HG03060 (cell line): ENCODE measurements around the gene CEP83.
"Not testable (repeated sequence)": the region's sequence is repeated elsewhere in the genome, so short reads cannot be mapped to it uniquely, and the experiment has no call there.

Experiments
- ATAC-seq: cut with Tn5 transposase; IDR thresholded peaks from one replicate; pipeline ENCODE4 v1.9.1; 2021; ENCODE audit warnings: low read depth, moderate number of reproducible peaks; ENCODE audit not compliant: unreplicated experiment

CEP83 gene

DNA sequence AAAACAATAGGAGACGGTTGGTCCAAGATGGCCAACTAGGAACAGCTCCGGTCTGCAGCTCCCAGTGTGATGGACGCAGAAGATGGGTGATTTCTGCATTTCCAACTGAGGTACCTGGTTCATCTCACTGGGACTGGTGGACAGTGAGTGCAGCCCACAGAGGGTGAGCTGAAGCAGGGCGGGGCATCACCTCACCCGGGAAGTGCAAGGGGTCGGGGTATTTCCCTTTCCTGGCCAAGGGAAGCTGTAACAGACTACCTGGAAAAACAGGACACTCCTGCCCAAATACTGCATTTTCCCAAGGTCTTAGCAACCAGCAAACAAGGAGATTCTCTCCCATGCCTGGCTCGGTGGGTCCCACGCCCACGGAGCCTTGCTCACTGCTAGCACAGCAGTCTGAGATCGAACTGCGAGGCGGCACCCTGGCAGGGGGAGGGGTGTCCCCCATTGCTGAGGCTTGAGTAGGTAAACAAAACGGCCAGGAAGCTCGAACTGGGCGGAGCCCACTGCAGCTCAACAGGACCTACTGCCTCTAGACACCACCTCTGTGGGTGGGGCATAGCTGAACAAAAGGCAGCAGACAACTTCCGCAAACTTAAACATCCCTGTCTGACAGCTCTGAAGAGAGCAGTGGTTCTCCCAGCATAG, 70.1 kb downstream of the CEP83 start:
- not testable (repeated sequence) for ATAC-seq

DNA sequence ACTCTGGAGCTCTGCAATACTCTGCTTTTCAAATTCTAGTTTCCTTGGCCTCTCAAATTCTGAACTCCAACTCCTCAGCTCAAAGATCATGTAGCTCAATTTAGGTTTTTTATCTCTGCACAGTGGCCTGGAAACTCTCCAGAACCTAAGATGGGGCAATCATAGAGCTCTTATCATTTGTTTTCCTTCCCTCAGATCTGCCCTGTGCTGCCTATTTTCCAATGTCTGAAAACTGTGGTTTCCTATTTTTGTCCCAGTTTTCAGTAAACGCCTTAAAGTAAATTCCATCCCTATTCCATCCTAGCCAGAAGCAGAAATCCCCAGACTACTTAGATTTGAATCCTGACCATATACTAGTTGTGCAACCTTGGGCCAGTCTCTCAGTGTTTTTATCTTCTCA, 73.2 kb downstream of the CEP83 start:
- ATAC-seq, result no peak

DNA sequence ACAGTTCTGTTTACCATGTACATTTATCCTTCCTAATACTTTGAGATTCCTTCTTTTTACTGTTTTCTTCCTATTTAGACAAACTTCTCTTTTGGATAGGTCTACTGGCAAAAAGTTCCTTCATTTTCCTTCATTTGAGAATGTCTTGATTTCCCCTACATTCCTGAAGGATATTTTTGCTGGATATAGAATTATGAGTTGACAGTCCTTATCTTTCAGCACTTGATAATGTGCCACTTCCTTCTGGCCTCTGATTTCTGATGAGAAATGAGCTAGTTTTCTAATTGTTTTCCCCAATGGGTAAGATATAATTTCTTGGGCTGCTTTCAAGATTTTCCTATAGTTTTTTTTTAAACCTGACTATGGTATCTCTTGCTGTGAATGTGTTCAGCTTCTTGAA, 75.6 kb downstream of the CEP83 start:
- ATAC-seq, result no peak

DNA sequence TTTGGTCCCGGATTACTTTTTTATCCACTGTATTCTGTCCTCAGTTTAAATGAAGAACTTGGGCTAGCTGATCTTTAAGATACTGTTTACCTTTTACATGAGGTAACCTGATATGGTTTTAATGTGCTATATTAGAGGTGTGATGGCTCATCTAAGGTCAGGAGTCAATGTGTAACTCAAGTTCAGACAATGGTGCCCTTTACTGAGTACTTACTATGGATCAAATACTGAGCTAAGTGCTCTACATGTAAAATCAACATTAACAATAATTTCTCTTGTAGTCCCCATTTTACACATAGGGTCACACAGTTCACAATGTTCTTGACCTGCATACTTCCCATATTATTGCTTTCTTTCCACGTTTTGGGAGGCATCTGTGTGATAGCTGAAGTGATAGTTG, 79.2 kb downstream of the CEP83 start:
- ATAC-seq, result no peak

DNA sequence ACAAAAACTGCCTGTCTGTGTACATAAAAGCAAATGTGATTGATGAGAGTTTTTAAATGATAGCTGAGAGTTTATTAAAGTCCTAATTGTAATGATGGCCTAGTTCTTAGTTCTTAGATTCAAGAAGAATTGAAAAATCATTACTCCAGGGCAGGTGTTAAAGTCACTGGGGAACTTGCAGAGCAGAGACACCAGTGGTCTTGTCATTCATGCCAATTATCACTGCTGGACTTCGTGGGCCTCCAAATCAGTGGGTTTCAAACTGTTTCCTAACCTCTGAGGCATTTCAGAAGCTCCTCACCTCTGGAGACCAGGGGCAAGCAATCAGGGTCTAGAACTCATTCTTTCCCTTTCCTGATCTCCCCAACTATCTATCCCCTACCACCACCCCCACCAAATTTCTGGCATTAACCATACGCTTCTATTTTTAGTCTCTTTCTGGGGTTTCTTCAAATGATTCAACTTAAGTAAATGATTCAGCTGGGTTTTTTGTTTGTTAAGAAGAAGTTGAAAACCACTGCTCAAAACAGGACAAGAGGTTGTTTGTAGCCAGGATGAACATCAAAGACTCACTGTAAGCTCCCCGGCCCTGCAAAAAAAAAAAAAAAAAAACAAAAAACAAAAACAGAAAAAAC, 80.1 kb downstream of the CEP83 start:
- no peak for ATAC-seq

DNA sequence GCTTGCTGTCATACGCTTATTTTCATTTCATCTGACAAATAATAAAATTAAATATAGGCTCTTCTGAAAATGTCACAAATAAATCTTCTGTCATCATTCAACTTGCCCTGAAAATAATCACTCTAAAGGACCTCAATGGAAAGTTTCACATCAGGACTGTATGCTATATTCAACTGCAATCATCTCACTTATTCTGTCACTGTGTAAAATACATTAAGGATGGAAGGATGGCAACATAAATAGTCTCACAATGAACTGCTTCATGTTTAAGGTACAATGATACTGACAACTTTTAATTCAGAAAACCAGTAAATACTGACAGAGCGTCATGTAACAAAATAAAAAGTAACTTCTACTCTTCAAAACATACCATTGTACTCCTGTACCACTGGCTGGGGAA, 82.1 kb downstream of the CEP83 start:
- no peak for ATAC-seq

DNA sequence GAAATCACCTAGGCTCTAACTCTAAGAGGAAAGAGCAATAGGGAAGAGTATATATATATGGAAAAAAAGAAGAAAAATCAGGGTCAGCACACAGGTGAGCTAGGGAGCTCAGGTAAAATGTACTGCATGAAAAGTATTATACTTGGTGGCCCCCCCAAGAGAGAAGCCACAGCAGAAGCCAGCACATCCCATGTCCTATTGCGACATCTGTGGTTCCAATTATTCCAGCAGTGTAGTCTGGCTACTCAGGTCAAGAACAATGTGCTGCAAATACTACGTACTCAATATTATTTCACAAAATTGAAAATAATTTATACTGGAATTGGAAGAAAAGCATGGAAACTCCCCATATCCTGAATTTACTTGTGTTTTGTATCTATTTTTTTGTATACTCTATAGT, 85.5 kb downstream of the CEP83 start:
- ATAC-seq, result no peak

DNA sequence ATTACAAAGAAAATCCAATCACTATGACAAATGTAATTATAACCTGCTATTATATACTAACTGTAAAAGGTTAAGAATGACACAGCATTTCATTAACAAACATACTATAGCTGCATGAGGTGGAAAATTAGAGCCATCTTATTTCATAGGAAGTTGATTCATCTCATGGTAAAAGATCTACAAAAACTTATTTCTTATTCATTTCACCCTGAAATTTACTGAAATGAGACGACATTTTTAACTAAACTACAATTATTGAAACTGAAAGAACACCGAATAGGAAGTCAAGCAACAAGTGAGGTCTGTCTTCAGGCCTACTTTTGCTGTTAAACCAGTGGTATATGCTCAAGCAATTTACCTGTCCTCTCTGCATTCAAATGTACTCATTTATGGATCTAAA, 87.2 kb downstream of the CEP83 start:
- no peak for ATAC-seq

DNA sequence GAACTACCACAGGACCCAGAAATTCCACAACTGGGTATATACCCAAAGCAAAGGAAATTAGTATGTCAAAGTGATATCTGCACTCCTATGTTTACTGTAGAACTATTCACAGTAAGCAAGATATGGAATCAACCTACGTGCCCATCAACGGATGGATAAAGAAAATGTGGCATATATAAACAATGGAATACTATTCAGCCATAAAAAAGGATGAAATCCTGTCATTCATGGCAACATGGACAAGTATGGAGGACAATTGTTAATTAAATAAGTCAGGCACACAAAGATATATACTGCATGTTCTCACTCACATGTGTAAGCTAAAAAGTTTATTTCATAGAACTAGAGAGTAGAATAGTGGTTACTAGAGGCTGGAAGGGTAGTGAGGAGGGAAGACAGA, 97.0 kb downstream of the CEP83 start:
- ATAC-seq, result no peak

DNA sequence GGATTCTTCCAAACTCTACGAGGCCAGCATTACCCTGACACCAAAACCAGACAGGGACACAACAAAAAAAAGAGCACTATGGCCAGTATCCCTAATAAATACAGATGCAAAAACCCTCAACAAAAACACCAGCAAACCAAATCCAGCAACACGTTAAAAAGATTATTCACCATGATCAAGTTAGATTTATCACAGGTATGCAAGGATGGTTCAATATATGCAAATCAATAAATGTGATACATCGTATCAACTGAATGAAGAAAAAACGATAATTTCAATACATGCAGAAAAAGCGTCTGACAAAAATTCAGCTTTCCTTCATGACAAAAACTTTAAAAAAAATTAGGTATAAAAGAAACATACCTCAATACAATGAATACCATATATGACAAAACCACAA, 99.9 kb downstream of the CEP83 start:
- no peak for ATAC-seq

DNA sequence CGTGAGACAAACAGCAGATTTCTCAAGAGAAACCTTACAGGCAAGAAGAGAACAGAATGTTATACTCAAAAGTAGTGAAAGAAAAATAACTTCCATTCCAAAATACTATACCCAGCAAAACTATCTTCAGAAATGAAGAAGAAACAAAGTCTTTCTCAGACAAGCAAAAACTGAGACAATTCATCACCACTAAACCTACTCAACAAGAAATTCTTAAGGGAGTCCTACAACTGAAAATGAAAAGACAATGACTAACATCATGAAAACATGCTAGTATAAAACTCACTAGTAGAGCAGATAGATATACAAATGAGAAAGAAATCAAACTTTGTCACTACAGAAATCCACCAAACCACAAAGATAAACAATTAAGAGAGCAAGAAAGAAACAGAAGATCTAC, 106.5 kb downstream of the CEP83 start:
- ATAC-seq, result no peak

DNA sequence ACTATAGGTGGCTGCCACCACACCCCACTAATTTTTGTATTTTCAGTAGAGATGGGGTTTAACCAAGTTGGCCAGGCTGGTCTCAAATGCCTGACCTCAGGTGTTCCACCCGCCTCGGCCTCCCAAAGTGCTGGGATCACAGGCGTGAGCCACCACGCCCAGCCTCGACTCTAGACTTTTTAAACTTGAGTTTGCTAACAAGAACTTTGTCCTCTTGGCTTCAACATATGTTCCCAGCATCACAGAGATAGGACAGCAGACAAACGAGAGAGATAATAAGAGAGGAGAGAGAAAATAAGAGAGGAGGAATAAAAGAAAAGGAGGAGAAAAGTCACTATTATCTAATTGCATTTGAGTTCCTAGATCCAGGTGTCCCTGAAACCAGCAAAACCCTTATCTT, 119.1 kb downstream of the CEP83 start:
- ATAC-seq, result no peak

DNA sequence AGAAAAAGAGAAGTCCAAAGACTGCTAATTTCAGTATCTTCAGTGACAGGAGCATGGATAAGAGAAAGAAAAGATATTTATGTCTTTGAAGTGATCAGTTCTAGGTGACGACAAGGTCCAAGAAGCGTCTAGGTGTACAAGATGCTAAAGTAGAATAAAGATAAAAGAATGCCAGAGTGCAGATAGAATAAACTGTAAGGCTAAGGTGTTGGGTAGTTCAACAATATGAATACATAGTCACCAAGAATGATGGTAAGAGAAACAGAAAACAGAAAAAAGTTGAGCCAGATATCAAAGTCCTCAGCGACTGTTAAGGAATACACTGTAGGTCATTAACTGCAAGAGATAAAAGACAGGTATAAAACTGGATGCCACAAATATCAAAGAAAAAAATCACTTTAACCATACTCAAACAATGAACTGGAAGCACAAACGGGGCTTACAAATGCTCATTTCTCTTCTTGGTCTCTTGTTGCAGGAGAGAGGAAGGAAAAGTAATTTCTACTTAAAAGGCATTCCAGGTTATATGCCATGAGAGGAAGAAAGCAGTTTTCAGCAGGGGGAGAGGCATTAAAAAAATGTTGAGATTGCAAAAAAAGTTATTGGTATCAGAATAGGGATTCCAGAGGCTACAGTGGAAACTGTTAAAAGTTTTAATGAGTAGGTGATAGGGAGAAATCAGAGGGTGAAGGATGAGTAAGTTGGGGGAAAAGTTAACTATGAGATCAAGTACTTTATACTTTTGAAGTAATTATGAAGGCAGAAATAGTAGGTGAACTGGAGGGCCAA, 121.5 kb downstream of the CEP83 start:
- no peak for ATAC-seq

DNA sequence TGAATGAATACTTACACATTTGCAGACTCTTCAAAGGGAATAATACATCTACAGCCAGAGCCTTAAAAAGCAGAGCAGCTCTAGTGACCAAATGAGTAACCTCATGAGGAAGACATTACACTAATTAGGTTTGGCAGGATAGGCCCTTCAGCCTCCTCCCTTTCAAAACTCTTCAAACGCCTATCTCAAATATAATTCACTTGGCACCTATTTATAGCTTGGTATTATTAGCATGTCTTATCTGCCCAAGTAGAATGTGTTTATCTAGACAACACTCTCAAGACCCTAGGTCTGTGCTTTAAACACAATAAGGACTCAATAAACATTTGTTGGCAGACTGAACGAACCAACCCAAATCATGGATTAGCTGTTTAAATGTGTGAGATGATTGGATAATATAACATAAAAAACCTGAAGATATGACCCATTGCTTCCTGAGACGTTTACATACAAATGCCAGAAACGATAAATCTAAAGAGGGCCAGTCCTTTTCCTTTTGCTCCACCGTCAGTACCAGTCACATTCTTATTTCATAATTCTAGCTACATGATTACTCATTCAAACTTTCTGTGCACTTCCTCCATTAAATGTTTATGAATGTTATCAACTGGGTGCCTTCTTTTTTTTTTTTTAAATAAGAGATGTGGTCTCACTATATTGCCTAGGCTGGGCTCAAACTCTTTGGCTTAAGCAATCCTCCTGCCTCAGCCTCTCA, 123.3 kb downstream of the CEP83 start:
- no peak for ATAC-seq

DNA sequence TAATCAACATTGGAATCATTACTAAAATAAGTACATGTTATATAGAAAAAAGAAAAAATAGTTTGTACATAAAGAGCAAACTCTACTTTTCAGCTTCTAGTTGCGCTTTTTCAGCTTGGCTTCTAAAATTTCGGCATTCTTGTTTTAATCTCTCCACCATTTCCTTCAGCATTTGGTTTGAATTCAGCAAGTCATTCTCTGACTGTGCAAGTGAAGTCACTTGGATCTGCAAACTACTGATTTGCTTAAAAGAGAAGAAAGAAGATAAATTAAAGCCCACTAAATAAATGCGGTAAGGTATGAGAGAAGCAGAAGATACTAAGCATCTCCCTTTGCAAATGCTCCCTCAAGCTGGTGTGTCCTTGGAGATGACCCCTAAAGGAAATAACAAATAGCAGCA, 126.3 kb downstream of the CEP83 start:
- no peak for ATAC-seq

DNA sequence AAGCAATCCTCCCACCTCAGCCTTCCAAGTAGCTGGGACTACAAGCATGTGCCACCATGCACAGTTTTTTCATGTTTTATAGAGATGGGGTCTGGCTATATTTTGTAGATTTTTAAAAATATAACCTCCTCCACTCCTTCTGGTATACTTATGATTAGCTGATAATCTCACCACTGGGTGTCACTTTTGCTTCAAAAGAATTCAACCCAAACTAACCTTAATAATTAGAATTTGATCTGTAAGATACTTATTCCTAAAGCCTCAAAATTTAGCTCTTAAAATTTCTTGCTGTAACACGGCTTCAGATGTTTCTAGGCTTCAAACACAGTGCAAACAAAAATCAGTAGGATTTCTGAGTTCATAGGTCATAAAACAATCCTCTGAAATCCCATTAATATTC, 130.3 kb downstream of the CEP83 start:
- no peak for ATAC-seq

DNA sequence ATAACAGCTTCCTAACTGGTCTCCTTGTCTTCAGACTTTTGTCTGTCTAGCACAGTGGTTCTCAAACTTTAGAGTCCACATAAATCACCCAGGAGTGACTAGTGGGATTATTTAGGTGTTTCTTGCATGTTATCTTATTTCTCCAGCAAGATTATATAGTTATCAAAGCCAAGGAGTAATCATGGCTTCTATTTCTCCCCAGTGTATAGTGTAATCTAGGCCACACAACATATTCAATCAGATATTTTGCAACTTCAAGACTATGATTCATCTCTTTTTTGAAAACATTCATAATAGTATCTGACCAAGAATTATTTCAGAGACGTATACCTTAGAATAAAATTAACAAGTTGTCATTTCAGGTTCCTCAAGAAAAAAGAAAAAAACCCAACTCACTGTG, 131.9 kb downstream of the CEP83 start:
- ATAC-seq, result no peak

DNA sequence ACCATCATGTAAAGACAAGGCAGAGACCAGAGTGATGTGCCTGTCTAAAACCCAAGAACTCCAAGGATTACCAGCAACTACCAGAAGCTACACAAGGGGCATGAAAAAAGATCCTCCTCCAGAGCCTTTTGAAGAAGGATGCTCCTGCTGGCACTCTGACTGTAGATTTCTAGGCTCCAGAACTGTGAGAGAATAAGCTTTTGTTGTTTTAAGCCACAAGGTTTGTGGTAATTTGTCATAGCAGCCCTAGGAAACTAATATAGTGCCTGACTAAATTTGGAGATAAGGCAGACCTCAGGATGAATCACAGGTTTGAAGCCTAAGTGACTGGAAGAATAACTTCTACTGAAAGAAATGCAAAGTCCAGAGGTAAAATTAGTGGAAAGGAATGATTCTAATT, 132.9 kb downstream of the CEP83 start:
- no peak for ATAC-seq

DNA sequence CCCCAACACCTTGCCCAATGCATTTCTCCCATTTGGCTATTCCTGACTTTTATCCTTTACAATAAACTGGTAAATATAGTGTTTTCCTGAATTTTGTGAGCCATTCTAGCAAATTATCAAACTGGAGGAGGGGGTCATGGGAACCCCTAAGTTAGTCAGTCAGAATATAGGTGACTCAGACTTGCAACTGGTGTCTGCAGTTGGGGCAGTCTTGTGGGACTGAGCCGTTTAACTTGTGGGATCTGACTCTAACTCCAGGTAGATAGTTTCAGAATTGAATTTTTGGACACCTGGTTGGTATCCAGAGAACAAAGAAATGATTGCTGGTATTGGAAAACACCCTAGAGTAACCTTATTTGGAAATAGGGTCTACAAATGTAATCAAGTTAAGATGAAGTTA, 133.4 kb downstream of the CEP83 start:
- ATAC-seq, result no peak

DNA sequence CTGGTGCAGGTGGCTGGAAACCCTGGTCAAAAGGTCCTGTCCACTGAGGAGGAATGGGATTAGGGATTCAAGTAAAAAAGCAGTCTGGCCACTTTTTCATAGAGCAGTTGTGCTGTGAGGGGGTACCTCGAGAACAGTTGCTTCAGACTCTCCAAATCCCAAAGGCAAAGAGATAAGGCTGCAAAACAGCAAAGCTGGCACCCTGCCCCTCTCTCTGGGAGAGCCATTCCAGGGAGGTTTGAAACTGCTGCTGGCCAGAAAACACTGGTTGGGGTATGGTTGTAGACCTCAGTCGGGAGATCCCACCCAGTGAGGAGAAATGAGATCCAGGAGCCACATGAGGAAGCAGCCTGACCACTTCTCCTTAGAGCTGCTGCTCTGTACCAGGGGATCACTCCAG, 137.3 kb downstream of the CEP83 start:
- no peak for ATAC-seq

DNA sequence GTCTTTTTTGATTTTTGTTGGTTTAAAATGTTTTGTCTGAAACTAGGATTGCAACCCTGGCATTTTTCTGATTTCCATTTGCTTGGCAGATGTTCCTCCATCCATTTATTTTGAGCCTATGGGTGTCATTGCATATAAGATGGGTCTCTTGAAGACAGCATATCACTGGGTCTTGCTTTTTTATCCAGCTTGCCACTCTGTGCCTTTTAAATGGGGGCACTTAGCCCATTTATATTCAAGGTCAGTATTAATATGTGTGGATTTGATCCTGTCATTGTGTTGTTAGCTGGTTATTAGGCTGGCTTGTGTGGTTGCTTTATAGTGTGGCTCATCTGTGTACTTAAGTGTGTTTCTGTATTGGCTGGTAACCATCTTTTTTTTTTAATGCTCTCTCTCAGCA, 139.6 kb downstream of the CEP83 start:
- ATAC-seq, result no peak
